AG10803 (cell line): Measurements from ENCODE around the gene TNRC18.

Source experiments
- DNase-seq: peaks from one replicate; pipeline ENCODE4 v3.0.0; 2010; ENCODE audit warnings: low read depth
- H3K4me3 ChIP-seq: 2 replicates; pipeline ENCODE4 v1.5.1; 2011; ENCODE audit warnings: mild to moderate bottlenecking, low read length, control low read depth
- TF ChIP-seq, protein P1 (sequence below): conservative IDR thresholded peaks from 2 replicates; pipeline ENCODE4 v1.5.1; 2011; ENCODE audit warnings: mild to moderate bottlenecking, low read length, control low read depth, inconsistent platforms

The TNRC18 gene

GRCh38 chr7:5381071-5381772, 42.4 kb downstream of the TNRC18 start:
- no peak for DNase-seq
- TF ChIP-seq, protein P1, sequence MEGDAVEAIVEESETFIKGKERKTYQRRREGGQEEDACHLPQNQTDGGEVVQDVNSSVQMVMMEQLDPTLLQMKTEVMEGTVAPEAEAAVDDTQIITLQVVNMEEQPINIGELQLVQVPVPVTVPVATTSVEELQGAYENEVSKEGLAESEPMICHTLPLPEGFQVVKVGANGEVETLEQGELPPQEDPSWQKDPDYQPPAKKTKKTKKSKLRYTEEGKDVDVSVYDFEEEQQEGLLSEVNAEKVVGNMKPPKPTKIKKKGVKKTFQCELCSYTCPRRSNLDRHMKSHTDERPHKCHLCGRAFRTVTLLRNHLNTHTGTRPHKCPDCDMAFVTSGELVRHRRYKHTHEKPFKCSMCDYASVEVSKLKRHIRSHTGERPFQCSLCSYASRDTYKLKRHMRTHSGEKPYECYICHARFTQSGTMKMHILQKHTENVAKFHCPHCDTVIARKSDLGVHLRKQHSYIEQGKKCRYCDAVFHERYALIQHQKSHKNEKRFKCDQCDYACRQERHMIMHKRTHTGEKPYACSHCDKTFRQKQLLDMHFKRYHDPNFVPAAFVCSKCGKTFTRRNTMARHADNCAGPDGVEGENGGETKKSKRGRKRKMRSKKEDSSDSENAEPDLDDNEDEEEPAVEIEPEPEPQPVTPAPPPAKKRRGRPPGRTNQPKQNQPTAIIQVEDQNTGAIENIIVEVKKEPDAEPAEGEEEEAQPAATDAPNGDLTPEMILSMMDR: no peak
- H3K4me3 ChIP-seq: no peak overlapping the region

DNA sequence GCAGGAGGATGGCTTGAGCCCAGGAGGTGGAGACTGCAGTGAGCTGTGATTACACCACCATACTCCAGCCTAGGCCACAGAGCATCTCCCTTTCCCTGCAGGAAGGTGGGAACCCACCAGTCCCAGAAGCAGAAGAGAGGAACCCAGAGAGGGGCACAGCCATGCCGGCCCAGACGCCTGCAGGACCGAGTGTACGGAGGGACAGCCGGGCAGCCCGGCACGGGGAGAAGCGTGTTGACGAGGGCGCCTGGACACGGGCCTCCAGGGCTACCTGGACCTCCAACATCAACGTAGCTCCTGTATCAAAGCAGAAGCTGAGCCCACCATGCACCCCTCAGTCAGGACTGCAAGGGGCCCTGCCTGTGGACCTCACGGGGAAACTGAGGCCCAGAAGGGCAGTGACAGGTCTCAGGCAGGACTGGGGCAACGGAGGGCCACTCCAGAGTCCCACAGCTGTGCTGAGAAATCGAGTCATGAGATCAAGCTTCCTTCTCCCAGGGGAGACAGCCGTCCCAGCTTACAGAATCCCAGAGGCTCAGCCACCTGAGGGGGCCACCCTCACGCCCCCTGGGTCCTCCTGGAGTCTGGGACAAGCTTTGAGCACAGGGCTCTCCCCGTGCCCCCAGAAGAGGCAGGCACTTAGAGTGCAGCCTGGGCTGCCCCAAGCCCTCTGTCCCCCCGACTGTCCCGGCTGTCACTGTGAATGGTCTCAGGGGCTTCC, 43.1 kb downstream of the TNRC18 start:
- DNase-seq: no peak
- no peak overlapping the region for H3K4me3 ChIP-seq
- TF ChIP-seq, protein P1: no peak

DNA sequence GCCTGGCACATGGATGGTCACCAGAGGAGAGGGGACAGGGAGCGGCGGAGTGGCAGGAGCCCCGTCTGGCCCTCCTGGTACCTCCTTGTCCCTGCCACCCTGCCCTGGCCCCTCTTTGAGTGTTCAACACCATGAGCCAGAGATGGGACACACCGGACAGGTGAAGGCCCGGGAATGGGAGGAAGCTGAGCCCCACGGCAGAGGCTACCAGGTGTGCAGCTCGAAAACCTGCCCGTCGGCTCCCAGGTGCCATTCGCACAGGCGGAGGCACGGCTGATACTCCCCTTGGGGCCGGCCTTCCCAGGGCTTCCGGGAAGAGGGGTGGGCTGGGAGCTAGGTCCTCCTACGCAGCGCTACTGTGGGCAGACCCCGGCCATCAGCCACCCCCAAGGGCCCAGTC, 44.1 kb downstream of the TNRC18 start:
- no peak overlapping the region for H3K4me3 ChIP-seq
- TF ChIP-seq, protein P1: no peak

DNA sequence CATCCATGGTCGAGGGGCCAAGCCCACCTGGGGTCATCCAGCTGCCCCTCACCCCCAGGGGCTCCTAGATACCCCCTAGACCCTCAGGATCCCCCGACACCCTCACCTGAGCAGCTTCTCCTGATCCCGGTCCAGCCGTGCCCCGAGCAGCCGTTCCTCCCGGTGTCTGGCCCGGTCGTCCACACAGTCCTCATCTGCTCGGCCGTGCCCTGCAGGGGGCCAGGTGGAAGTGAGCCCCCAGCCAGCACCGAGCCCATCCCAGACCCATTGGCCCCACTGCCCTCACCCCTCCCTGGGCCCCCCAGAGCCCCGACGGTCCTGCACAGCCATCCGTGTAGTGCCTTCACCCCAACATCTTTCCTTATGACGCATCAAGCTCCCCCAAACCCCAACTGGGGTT, 45.8 kb downstream of the TNRC18 start:
- no peak overlapping the region for H3K4me3 ChIP-seq
- TF ChIP-seq, protein P1: no peak
- no peak for DNase-seq

More for the DNA sequence above, 44.1 kb downstream of the TNRC18 start:
- no peak for DNase-seq

DNA sequence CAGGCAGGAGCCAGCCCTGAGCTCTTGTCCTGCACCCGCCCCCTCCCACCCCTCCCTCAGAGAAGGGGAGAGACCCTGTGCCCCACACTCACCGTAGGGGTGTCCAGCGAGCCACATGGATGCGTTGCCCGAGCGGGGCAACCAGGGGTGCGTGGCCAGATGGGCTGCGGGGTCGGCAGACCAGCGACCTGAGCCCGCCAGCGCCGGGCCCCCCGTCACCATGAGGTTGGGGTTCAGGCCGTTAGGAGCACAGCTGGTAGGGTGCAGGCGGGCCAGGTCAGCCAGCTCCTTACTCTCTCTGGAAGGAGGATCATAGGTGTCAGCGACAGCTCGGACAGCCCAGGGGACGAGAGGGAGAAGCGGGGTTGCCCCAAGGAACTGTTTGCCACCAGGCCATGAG, 46.4 kb downstream of the TNRC18 start:
- no peak for DNase-seq
- no peak overlapping the region for H3K4me3 ChIP-seq
- TF ChIP-seq, protein P1: no peak

DNA sequence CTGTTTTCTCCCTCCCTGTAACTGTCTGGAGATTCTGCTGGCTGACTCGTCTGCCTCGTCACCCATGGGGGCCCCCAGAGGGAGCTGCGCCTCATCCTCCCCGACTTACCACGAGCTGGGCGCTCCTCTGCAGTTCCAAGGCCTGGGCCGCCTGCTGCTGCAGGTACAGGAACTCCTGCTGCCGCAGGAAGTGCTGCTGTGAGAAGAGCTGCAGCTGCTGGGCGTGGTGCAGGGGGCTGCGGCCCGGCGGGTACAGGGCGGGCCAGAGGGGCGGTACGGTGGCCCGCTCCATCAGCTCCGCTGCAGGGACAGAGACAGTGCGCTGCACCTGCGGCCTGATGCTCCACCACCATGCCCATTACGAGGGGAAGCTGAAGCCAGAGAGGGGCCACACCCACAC, 47.7 kb downstream of the TNRC18 start:
- TF ChIP-seq, protein P1: no peak
- no peak for DNase-seq
- H3K4me3 ChIP-seq: no peak overlapping the region

GRCh38 chr7:5374464-5374863, 49.2 kb downstream of the TNRC18 start:
- TF ChIP-seq, protein P1: no peak
- DNase-seq: no peak
- no peak overlapping the region for H3K4me3 ChIP-seq
